Measurements from ENCODE around the gene USH1C. TPM values are rescaled to one million over a fixed set of nuclear protein-coding genes. Genes with fewer than 3 reads are reported as not detected.

Gene USH1C
- total and polyA plus RNA-seq, 2 of the 13 experiments (the other 11 are each of a cell fraction or from before 2014, with no cell fraction given), result not detected

DNA sequence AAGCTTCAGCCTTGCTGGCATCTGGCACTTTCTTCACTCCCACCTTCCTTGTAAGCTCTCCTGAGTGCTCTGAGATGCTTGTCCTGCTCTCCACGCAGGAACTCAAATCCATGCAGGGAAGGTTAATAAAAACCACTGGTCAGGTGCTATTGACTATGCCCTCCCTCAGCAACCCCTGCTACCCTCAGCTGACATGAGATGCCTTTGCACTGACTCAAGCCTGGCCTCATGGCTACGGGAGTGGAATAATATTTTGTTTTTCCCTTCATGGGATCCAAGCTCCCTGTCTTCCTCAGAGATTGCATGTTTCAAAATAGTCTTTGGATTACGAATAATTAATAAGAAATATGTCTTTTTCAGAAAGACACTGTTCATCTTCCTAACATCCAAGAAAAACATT, 35.9 kb downstream of the USH1C start:
- no peaks in the 10 kb centered on the region for H4K20me1 ChIP-seq (ENCODE audit: insufficient read depth, low read length)
- H3K4me1 ChIP-seq (ENCODE audit: insufficient read depth, low read length), result no peaks in the 10 kb centered on the region
- ATAC-seq (no peak), FAIRE-seq (no peak), DNase-seq (ENCODE audit: low spot score) (no peak)
- no peak overlapping the region for H3K9ac ChIP-seq (ENCODE audit: insufficient read depth, low read depth, low read length)
- in situ Hi-C loops (cut with HindIII; ENCODE audit: extremely low pct_ligation_motif_present, low pct_unique_long_range_greater_than_20kb) (loop anchor here (5.0 to 25.0 kb wide), 2 partner anchors 126 to 271 kb away; no protein-coding TSS in a partner anchor), intact Hi-C loops (cut with micrococcal nuclease; ENCODE audit: unreplicated experiment) (loop anchor here (10.0 kb wide), 1 partner anchor 274 kb away; no protein-coding TSS in a partner anchor)
- no peaks in the 10 kb centered on the region for H3K36me3 ChIP-seq (replicated peaks in 1 of 2; ENCODE audit: control insufficient read depth in 1 of 2, insufficient read depth in 2 of 2, low read length in 2 of 2)
- ChIA-PET CTCF (ENCODE audit: low intra/inter-chr PET ratio, low total read pairs) (no interaction called here), POLR2A (no interaction called here)
- no peaks in the 10 kb centered on the region for H3K9me3 ChIP-seq (ENCODE audit: low read length)
- TF ChIP-seq ZNF556 (CRISPR knock-in tag; IDR thresholded peaks at IDR 0.05; ENCODE audit: borderline replicate concordance), result no peak
- TF ChIP-seq ZNF710 (CRISPR knock-in tag; IDR thresholded peaks at IDR 0.05; ENCODE audit: borderline replicate concordance), result no peak
- no peak for TF ChIP-seq NFE2 (CRISPR knock-in tag; IDR thresholded peaks at IDR 0.05)
- TF ChIP-seq ZNF749 (CRISPR knock-in tag; IDR thresholded peaks at IDR 0.05; ENCODE audit: borderline replicate concordance), result no peak
- no peak for TF ChIP-seq TEAD3 (CRISPR knock-in tag; optimal IDR thresholded peaks at IDR 0.05; ENCODE audit: borderline replicate concordance)
- no peak for TF ChIP-seq BRCA1 (CRISPR knock-in tag; IDR thresholded peaks at IDR 0.05)
- TF ChIP-seq AKAP8 (CRISPR knock-in tag; IDR thresholded peaks at IDR 0.05), result no peak
- no peak for TF ChIP-seq HMGA1 (CRISPR knock-in tag; conservative IDR thresholded peaks at IDR 0.05)
- TF ChIP-seq ZNF441 (CRISPR knock-in tag; IDR thresholded peaks at IDR 0.05; ENCODE audit: borderline replicate concordance), result no peak
- TF ChIP-seq SNAPC4 (CRISPR knock-in tag; IDR thresholded peaks at IDR 0.05), result no peak
- TF ChIP-seq, protein P1, sequence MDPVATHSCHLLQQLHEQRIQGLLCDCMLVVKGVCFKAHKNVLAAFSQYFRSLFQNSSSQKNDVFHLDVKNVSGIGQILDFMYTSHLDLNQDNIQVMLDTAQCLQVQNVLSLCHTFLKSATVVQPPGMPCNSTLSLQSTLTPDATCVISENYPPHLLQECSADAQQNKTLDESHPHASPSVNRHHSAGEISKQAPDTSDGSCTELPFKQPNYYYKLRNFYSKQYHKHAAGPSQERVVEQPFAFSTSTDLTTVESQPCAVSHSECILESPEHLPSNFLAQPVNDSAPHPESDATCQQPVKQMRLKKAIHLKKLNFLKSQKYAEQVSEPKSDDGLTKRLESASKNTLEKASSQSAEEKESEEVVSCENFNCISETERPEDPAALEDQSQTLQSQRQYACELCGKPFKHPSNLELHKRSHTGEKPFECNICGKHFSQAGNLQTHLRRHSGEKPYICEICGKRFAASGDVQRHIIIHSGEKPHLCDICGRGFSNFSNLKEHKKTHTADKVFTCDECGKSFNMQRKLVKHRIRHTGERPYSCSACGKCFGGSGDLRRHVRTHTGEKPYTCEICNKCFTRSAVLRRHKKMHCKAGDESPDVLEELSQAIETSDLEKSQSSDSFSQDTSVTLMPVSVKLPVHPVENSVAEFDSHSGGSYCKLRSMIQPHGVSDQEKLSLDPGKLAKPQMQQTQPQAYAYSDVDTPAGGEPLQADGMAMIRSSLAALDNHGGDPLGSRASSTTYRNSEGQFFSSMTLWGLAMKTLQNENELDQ (CRISPR knock-in tag; IDR thresholded peaks at IDR 0.05; ENCODE audit: borderline replicate concordance), result no peak
- no peak overlapping the region for H3K4me2 ChIP-seq (ENCODE audit: low read depth, low read length)
- no peaks in the 10 kb centered on the region for H3K79me2 ChIP-seq (ENCODE audit: insufficient read depth, low read length)
- H3K4me3 ChIP-seq (replicated peaks in 1 of 3; ENCODE audit: insufficient read depth in 1 of 3, low read depth in 2 of 3, low read length in 3 of 3), result no peak overlapping the region
- 13% methylated on average over 3 of the region's 3 CpGs for WGBS (ENCODE audit: low lambda C conversion rate)
- no peak overlapping the region for H2AFZ ChIP-seq (ENCODE audit: low read length)
- no peaks in the 10 kb centered on the region; a peak in 2 of 5 replicates for H3K27me3 ChIP-seq (ENCODE audit: control insufficient read depth in 1 of 2, insufficient read depth in 2 of 2, low read length in 2 of 2)
- BruUV-seq (replicated peaks), result no TSS peak
- no peak overlapping the region for H3K27ac ChIP-seq (ENCODE audit: extremely low read length, insufficient read depth, low read length)
